HepG2 (cell line): ENCODE results near the gene GMEB1. TPM values are rescaled to one million over a fixed set of nuclear protein-coding genes. Genes with fewer than 3 reads are reported as not detected.

ENCODE experiments used
- ELF3 ChIP-seq: IDR thresholded peaks from 2 replicates; pipeline ENCODE4 v1.6.1; 2016; ENCODE audit warnings: missing genetic modification reagents, missing compliant biosample characterization
- HNF1B ChIP-seq: sonication (generic); formaldehyde crosslinking; IDR thresholded peaks from 2 replicates; pipeline ENCODE4 v1.5.1; 2020; ENCODE audit warnings: mild to moderate bottlenecking, moderate library complexity, missing genetic modification reagents
- HOXA3 ChIP-seq: sonication (generic); formaldehyde crosslinking; IDR thresholded peaks from 2 replicates; pipeline ENCODE4 v1.5.0; 2020; ENCODE audit warnings: missing genetic modification reagents
- IKZF5 ChIP-seq: IDR thresholded peaks from 2 replicates; pipeline ENCODE4 v1.6.1; 2018; ENCODE audit warnings: missing genetic modification reagents, mild to moderate bottlenecking, missing compliant biosample characterization
- MAFF ChIP-seq: IDR thresholded peaks from 2 replicates; pipeline ENCODE4 v1.6.1; 2011; ENCODE audit warnings: low read depth, low read length, improper control_type of control experiment
- POGZ ChIP-seq: sonication (generic); formaldehyde crosslinking; IDR thresholded peaks from 2 replicates; pipeline ENCODE4 v1.4.0; 2020; ENCODE audit warnings: mild to moderate bottlenecking, missing genetic modification reagents
- SYNCRIP ChIP-seq: fragments of 200-400 bp; formaldehyde crosslinking; IDR thresholded peaks from 2 replicates; pipeline ENCODE4 v1.6.1; 2018; ENCODE audit warnings: mild to moderate bottlenecking, low read depth, low read length; ENCODE audit not compliant: insufficient read depth
- TERF1 ChIP-seq: sonication (generic); formaldehyde crosslinking; IDR thresholded peaks from 2 replicates; pipeline ENCODE4 v1.8.0; 2022; ENCODE audit warnings: mild to moderate bottlenecking, missing genetic modification reagents, moderate library complexity
- ZFY ChIP-seq: sonication (generic); formaldehyde crosslinking; IDR thresholded peaks from 2 replicates; pipeline ENCODE4 v1.4.0; 2020; ENCODE audit warnings: missing genetic modification reagents
- ZNF142 ChIP-seq: sonication (generic); formaldehyde crosslinking; IDR thresholded peaks from 2 replicates; pipeline ENCODE4 v1.4.0; 2020; ENCODE audit warnings: missing genetic modification reagents
- ZNF574 ChIP-seq: sonication (generic); formaldehyde crosslinking; IDR thresholded peaks from 2 replicates; pipeline ENCODE4 v1.4.0; 2020; ENCODE audit warnings: missing genetic modification reagents
- ZNF770 ChIP-seq: sonication (generic); formaldehyde crosslinking; IDR thresholded peaks from 2 replicates; pipeline ENCODE4 v1.5.0; 2020; ENCODE audit warnings: mild to moderate bottlenecking, missing genetic modification reagents
- polyA plus RNA-seq, 8 experiments: library from polyadenylated mRNA; depleted of rRNA in 3 of 8; stranded (reverse) in 7 of 8; unstranded in 1 of 8; fragments of >200 nt; fragmentation: Illumina TruSeq in 4 of 8; extraction: Trizol in 4 of 8; gene quantifications; 2 replicates each; pipeline versions ENCODE4 v1.2.1 to v1.2.3, GENCODE V29; 2011 to 2016; ENCODE audit warnings: low read depth in 4 of 8, missing spikeins in 1 of 8, mixed read lengths in 1 of 8; ENCODE audit not compliant: insufficient read depth in 1 of 8
- total RNA-seq, 5 experiments: library from RNA; depleted of rRNA; stranded (reverse); fragments of >200 nt; fragmentation: Illumina TruSeq; extraction: Trizol; gene quantifications; 2 replicates each; pipeline ENCODE4 v1.2.3, GENCODE V29; 2016; ENCODE audit warnings: low read depth in 1 of 5

Gene GMEB1
- total and polyA plus RNA-seq, 2 of the 13 experiments (the other 11 are each of a cell fraction or from before 2014, with no cell fraction given), result 3.0 to 6.0 TPM

GRCh38 chr1:28668191-28668955 lies at the start of gene GMEB1 (continued):
- TF ChIP-seq ELF3 (CRISPR knock-in tag), result peak; percentile 31; the same call in 1 of the 2 replicates
- TF ChIP-seq ZNF142, result 0 out of 2 replicates have a peak, but pooled peaks have one; percentile 27
- TF ChIP-seq ZNF574 (CRISPR knock-in tag), result peak; percentile 96
- TF ChIP-seq HOXA3 (CRISPR knock-in tag), result peak; percentile 52; the same call in 1 of the 2 replicates
- TF ChIP-seq TERF1 (CRISPR knock-in tag), result no peak
- TF ChIP-seq IKZF5 (CRISPR knock-in tag), result 0 out of 2 replicates have a peak, but pooled peaks have one; percentile 30
- no peak for TF ChIP-seq POGZ (CRISPR knock-in tag)
- no peak for TF ChIP-seq SYNCRIP
- TF ChIP-seq ZNF770 (CRISPR knock-in tag), result 0 out of 2 replicates have a peak, but pooled peaks have one; percentile 10
- TF ChIP-seq MAFF, result peak; percentile 16; the same call in 1 of the 2 replicates
- TF ChIP-seq HNF1B (CRISPR knock-in tag), result 0 out of 2 replicates have a peak, but pooled peaks have one; percentile 22
- peak; percentile 65 for TF ChIP-seq ZFY (CRISPR knock-in tag)
